ES-I3 (cell line): Measurements from ENCODE around the gene TSPAN17.

Experiments used
- H3K36me3 ChIP-seq: 2 replicates; pipeline ENCODE4 v1.6.1; 2013; ENCODE audit warnings: mild to moderate bottlenecking, low read length, control low read depth, moderate library complexity; ENCODE audit not compliant: insufficient read depth
- H3K4me1 ChIP-seq: 2 replicates; pipeline ENCODE4 v1.6.1; 2013; ENCODE audit warnings: mild to moderate bottlenecking, control low read depth, low read length; ENCODE audit not compliant: insufficient read depth
- H3K9ac ChIP-seq: 2 replicates; pipeline ENCODE4 v1.6.1; 2013; ENCODE audit warnings: low read depth, mild to moderate bottlenecking, low read length, moderate library complexity
- H3K9me3 ChIP-seq: 2 replicates; pipeline ENCODE4 v1.6.1; 2013; ENCODE audit warnings: mild to moderate bottlenecking, low read length, moderate library complexity; ENCODE audit not compliant: control insufficient read depth, insufficient read depth

TSPAN17 gene

DNA sequence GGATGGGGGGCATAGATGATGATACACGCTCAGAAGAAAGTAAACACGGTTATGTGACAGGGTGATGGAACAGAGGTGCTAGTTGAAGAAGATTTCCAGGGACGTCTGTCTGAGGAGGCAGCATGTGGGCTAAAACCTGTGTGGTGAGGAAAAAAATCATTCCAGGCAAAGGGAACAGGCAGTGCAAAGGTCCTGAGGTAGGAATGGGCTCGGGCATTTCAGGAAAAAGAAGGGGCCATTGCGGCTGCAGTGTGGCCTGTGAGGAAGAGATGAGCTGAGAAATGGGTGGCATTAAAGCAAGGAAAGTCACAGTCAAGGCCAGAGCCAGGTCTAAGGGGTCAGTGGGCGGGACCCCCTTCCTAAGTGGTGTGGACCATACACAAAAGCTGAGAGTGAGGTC is 18.2 kb downstream of the TSPAN17 start:
- H3K4me1 ChIP-seq: no peaks in the 10 kb centered on the region; the same call in 1 of the 2 replicates
- H3K9me3 ChIP-seq: no peaks in the 10 kb centered on the region
- no peaks in the 10 kb centered on the region for H3K36me3 ChIP-seq
- no peak overlapping the region for H3K9ac ChIP-seq

DNA sequence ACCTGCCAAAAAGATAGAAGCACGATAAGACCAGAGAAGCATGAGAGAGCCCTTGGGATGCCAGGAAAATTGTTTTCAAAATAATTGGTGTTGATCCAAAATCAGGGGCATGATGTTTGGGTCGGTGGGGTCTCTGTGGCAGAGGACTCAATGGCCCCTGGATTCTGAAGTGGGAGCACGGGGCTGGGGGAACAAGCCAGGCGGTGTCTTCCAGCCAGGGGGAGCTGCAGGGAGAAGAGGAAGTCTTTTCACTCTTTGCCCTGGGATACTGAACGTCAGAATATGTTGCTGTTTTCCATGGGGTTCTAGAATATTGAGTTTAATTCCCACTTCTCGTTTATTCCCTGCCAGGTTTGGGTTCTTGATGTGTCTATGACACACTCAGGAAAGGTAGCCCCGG is 20.4 kb downstream of the TSPAN17 start:
- no peak overlapping the region for H3K9ac ChIP-seq
- H3K4me1 ChIP-seq: peaks cover 7% of the 10 kb centered on the region; the same call in 1 of the 2 replicates
- no peaks in the 10 kb centered on the region for H3K36me3 ChIP-seq
- no peaks in the 10 kb centered on the region for H3K9me3 ChIP-seq

GRCh38 chr5:176670449-176670848 is 23.2 kb downstream of the TSPAN17 start:
- H3K9me3 ChIP-seq: no peaks in the 10 kb centered on the region
- H3K4me1 ChIP-seq: peaks cover 7% of the 10 kb centered on the region; the same call in 1 of the 2 replicates
- no peak overlapping the region for H3K9ac ChIP-seq
- no peaks in the 10 kb centered on the region for H3K36me3 ChIP-seq

GRCh38 chr5:176671399-176671798 is 24.1 kb downstream of the TSPAN17 start:
- peaks cover 13% of the 10 kb centered on the region; the same call in 1 of the 2 replicates for H3K4me1 ChIP-seq

DNA sequence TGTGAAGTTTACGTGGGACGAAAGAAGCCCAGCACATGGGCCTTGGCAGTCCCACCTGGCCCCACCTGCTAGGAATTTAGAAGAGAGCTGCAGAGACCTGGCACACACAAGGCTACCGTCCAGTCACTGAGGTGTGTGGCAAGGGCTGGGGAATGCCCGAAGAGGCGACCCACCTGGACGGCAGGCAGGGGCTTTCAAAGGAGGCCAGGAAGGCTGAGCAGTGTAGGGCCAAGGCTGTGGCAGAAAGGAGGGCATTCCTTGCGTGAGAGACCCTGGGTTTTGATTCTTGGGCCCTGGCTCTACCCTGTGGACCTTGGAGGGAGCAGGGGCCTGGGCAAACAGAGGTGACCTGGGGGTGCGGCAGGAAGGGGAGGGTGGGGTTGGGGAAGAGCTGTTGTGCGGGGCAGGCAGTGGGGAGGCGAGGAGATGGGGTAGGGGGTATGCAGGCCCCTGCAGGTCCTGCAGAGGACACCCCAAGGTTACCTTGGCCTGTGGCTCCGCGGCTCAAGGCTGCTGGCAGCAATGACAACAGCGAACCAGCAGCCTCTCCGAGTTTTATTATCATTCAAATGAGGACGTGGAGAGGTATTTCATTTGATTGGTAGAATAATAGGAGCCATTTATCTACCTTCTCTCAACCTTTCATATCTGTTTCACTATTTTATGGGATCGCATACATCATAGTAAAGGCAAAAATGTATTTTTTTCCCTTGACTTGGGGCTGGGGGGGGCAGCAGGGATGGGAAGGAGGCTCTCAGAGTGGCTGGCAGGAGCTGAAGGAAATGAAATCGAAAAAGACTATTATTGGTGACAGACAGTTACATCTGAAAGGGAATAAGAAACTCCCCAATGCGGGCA is 24.8 kb downstream of the TSPAN17 start:
- Histone ChIP-seq H3K36me3 (no peaks in the 10 kb centered on the region), H3K9ac (no peak overlapping the region), H3K9me3 (no peaks in the 10 kb centered on the region), H3K4me1 (peaks cover 13% of the 10 kb centered on the region; the same call in 1 of the 2 replicates)

More at GRCh38 chr5:176671399-176671798, 24.1 kb downstream of the TSPAN17 start:
- Histone ChIP-seq H3K9me3 (no peaks in the 10 kb centered on the region), H3K9ac (no peak overlapping the region), H3K36me3 (no peaks in the 10 kb centered on the region)

DNA sequence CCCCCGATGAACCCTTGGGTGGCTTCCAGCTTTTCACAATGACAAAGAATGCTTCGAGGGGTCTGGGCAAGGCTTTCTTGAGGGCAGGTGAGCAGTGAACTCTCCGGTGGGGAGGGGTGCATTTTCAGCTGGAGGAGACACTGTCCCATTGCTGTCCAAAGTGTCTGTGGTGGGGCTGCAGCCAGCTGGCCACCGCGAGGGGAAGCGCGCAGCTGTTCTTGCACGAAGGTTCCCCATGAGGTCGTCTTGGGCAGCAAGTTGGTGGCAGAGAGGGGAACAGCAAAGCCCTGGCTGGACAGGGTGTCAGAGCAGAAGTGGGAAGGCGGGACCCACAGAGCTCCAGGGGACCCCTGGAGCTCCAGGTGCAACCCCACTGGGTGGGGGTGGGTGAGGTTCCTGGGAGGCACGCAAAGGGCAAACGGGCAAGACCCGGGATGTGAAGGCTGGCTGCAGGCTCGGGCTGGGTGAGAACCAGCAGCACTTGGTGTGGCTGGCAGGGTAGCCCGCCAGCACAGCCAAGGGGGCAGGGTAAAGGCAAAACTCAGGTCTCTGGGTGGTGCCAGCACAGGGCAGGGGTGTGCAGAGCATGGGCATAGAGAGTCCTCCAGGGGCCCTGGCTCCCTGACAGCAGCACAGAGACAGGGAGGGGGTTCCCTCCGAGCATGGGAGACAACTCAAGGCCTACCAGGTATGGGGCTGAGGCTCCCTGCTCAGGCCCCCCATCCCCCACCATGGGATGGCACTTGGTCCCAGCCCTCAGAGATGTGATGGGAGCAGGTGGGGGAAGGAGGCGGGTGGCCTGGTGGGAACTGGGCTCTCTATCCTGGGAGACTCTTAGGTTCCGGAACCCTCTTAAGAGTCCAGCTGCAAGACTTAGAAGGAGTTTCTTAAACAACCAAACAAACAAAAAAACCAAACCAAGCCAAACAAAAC is 26.6 kb downstream of the TSPAN17 start:
- no peak overlapping the region for H3K9ac ChIP-seq
- H3K36me3 ChIP-seq: no peaks in the 10 kb centered on the region
- peaks cover 13% of the 10 kb centered on the region; the same call in 1 of the 2 replicates for H3K4me1 ChIP-seq
- H3K9me3 ChIP-seq: no peaks in the 10 kb centered on the region

DNA sequence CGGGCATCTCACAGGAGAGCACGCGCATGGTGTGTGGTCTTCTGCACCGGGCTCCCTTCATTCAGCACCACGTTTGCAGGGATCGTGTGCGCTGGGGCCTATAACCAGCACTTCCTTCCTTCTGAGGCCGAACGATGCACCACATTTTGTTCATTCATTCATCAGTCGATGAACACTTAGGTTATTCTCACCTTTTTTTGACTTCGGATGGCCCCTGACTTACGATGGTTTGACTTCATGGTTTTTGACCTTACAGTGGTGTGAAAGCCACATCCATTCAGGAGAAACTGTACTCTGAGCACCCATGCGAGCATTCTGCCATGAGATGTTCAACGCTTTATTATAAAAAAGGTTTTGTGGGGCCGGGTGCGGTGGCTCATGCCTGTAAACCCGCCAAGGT is 27.5 kb downstream of the TSPAN17 start:
- no peaks in the 10 kb centered on the region for H3K9me3 ChIP-seq
- no peak overlapping the region for H3K9ac ChIP-seq
- peaks cover 13% of the 10 kb centered on the region; the same call in 1 of the 2 replicates for H3K4me1 ChIP-seq
- H3K36me3 ChIP-seq: no peaks in the 10 kb centered on the region

DNA sequence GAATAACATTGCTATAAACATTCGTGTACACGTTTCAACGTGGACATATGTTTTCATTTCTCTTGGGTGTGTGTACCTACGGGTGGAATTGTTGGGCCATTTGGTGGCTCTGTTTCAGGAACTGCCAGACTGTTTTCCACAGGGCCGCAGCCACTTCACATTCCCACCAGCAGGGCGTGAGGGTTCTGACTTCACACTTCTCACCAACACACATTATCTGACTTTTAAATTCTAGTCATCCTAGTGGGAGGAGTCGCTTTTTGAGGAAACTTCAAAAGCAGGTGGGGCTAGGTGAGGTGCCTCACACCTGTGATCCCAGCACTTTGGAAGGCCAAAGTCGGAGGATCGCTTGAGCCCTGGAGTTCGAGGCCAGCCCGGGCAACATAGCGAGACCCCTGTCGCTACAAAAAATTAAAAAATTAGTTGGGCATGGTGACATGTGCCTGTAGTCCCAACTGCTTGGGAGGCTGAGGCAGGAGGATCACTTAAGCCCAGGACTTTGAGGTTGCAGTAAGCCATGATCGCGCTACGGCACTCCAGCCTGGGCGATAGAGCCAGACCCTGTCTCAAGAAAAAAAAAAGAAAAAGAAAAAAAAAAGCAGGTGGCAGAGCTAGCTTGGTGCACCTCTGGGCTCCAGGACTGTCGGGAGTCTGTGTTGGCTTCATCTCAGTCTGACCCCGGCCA is 28.5 kb downstream of the TSPAN17 start:
- H3K4me1 ChIP-seq: peaks cover 13% of the 10 kb centered on the region; the same call in 1 of the 2 replicates
- no peaks in the 10 kb centered on the region for H3K36me3 ChIP-seq
- H3K9ac ChIP-seq: no peak overlapping the region
- no peaks in the 10 kb centered on the region for H3K9me3 ChIP-seq

DNA sequence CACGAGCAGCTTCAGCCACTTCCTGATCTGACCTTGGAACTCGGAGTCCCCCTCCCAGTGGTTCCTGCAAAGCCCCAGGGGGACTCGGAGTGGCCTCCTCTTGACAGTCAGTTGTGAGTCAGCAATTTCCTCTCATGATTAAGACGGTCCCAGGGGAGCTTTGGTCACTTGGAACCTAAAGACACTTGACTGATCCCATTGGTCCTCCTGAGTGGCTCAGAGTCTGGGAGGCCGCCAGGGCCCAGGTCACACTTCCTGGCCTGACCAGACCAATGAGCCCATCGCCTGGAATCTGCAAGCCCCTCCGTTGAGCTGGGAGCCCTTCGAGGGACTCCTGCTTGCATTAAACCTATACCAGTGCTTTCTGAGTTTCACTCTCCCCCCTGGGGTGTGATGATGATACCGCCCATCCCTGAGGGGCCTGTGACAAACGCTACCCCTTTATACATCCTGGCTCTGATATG is 29.1 kb downstream of the TSPAN17 start:
- H3K36me3 ChIP-seq: no peaks in the 10 kb centered on the region
- H3K9me3 ChIP-seq: no peaks in the 10 kb centered on the region
- no peak overlapping the region for H3K9ac ChIP-seq
- H3K4me1 ChIP-seq: peaks cover 13% of the 10 kb centered on the region; the same call in 1 of the 2 replicates

DNA sequence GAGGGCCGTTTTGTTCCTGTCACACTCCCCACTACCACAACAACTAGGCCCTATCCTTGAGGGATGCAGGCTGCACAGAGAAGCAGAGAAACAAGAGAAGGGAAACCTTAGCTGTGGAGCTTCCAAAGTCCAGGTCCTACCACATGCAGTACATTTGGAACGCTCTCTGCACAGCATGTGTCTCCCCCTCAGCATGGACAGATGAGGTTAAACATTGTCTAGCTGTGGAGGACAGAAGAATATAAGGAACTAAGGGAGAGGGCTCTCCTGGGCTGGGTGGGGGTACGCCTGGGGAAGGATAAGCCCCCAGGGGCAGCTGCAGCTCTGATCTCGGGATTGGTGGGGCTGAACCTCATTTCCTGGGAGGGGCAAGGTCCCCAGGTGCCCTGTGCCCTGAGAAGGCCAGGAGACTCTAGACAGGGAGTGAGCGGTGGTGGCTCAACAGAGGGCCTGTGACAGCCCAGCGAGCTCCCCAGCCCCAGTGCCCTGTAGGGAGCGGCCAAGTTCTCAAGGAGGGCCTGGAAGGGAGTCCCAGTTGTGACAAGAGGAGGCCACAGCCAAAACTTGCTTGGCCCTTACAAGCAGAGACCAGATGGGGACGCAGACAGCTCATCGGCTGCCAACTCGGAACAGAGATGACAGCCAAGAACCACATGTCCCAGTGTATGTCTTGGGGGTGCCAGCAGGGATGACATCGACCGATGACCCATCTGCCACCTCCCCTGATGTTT is 30.1 kb downstream of the TSPAN17 start:
- peaks cover 6% of the 10 kb centered on the region; the same call in 1 of the 2 replicates for H3K4me1 ChIP-seq
- no peaks in the 10 kb centered on the region for H3K9me3 ChIP-seq
- H3K9ac ChIP-seq: no peak overlapping the region
- H3K36me3 ChIP-seq: no peaks in the 10 kb centered on the region

DNA sequence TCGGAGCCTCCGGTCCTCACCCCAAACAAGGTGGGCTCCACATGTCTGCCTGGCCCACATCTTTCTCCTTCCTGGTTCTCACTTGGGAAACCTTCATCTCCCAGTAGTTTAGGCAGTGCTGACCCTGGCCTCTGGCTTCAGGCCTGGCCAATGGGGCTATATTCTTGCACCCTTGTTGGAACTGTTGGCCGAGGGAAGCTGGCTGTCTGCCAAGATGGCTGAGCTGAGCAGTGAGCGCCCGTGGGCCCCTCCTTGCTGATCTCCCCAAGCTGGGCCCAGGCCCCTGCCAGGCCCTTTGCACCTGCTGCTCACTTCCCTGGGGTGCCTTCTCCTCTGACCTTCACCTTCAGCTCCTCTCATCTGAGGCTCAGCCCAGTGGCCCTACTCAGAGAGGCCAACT is 31.3 kb downstream of the TSPAN17 start:
- H3K9ac ChIP-seq: no peak overlapping the region

GRCh38 chr5:176679365-176680225 is 32.3 kb downstream of the TSPAN17 start:
- no peaks in the 10 kb centered on the region for H3K36me3 ChIP-seq
- no peaks in the 10 kb centered on the region for H3K9me3 ChIP-seq
- H3K4me1 ChIP-seq: peaks cover 6% of the 10 kb centered on the region; the same call in 1 of the 2 replicates
- H3K9ac ChIP-seq: peak overlapping the region; percentile 1; the same call in 1 of the 2 replicates

More for the DNA sequence above, 31.3 kb downstream of the TSPAN17 start:
- H3K9me3 ChIP-seq: no peaks in the 10 kb centered on the region
- H3K36me3 ChIP-seq: no peaks in the 10 kb centered on the region
- H3K4me1 ChIP-seq: peaks cover 6% of the 10 kb centered on the region; the same call in 1 of the 2 replicates
